KBM-7 (cell line): ENCODE results near the gene RGS1.
"Not testable (repeated sequence)": the region's sequence is repeated elsewhere in the genome, so short reads cannot be mapped to it uniquely, and the experiment has no call there.

Experiments used
- DNase-seq: peaks from one replicate; pipeline ENCODE4 v3.0.0-alpha.2; 2015
- in situ Hi-C: fragments of 300-500 bp; cut with MboI; formaldehyde crosslinking; loops from 2 replicates; pipeline ENCODE4 v1.14.3; 2020; ENCODE audit warnings: low sequenced_read_pairs, low pct_unique_long_range_greater_than_20kb, mixed read lengths

The RGS1 gene, protein sequence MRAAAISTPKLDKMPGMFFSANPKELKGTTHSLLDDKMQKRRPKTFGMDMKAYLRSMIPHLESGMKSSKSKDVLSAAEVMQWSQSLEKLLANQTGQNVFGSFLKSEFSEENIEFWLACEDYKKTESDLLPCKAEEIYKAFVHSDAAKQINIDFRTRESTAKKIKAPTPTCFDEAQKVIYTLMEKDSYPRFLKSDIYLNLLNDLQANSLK

GRCh38 chr1:192575499-192576189 is at the start of gene RGS1:
Gene RGS1 (plus strand): TSS chr1:192575773. CDS start chr1:192575793, 20 bp downstream.
- DNase-seq, result peak; percentile 82
- in situ Hi-C loops, result no loop called here

DNA sequence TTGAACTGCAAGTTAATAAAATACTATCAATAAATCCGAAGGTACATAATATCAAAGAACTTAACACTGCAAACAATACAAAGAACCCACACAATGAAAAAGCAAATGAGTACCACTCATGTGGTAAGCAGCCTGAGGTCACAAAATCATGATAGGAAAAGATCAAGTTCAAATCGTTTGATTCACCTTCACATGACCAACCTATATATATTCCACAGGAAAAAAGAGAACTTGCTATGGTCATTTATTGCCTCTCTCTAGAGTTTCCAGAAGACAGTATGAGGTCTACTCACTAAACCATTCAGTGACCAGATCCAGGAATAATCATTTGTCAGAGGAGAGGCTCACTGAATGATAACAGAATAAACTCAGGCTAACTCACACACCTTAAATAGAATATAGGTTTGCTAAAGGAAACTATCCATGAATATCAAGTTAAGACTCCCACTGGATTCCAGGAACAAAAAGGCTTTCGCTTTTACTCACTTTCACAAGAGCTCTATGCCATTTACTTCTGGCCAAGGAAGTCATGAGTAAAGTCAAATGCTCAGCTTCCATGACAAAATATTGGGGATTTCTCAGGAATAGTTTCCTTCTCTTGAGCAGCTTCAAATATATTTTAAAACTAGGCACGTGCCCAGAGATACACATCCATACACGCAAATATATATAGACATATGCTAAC is 48.3 kb upstream of the RGS1 start:
- in situ Hi-C loops, result no loop called here
- no peak for DNase-seq

- no peak for DNase-seq
- in situ Hi-C loops, result no loop called here
Measured at GRCh38 chr1:192527950-192528349, 47.6 kb upstream of the RGS1 start.

DNA sequence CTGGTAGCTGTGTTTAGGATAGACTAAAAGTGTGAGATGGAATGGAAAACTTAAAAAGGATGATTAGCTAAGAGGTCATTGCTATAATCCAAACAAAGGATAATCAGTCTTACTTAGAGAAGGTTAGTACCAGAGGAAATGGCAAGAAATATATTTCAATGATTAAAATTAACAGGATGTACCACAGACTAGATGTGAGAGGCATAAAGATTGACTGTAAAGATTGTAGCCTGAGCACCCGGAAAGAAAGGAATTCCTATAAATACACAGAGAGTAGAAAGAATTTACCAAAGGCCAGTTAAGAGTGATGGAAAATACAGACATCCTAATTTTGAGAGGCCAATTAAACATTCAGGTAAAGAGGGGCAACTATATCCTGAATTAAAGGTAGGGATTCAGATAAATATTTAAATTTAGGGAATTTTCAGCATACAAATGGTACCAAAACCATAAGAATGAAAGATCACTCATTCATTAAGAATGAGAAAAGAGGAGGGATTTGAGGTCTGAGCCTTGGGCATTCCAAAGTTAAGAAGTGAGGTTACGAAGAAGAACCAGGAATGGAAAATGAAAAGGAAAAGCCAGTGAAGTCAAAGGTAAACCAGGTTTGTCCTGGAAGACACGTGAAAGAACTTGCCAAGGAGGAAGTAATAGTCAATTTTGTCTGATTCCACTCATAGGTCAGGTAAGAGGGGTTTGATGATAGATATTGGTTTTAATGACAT is 46.4 kb upstream of the RGS1 start:
- DNase-seq, result no peak
- in situ Hi-C loops, result no loop called here

DNA sequence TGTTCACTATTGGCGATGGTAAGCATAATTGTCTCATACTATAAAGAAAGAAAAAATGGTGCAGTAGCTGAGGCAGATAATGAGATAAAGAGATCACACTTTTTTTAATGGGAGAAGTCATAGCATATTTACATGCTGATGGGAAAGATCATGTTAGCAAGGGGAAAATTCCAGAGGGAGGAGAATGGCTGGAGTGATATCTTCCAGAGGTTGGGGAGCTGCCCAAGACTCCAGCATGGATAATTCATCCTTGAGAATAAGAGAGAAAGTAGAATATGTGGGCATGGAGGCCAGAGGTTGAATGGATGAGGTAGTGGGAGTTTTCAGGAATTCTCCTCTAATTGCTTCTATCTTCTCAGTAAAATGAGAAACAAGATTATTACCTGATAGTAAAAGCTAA is 45.8 kb upstream of the RGS1 start:
- in situ Hi-C loops, result no loop called here
- no peak for DNase-seq

DNA sequence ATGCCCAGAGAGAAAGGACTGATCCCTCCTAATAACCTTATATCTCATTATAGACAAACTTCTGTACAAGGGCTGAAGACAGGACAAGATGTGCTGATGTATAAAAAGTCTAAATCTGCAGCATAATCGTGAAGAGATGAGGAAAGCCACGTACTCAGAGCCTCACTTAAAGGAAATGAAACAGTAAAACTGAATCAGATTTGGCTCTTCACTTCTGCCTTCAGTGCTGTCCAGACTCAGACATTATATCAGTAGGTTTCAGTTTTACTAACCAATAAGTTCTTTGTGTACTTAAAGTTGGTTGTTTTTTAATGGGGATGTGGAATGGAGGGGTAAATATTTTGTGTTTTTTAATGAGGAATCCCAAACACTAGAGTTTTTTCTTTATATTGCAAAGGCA is 45.3 kb upstream of the RGS1 start:
- DNase-seq, result no peak
- in situ Hi-C loops, result no loop called here

DNA sequence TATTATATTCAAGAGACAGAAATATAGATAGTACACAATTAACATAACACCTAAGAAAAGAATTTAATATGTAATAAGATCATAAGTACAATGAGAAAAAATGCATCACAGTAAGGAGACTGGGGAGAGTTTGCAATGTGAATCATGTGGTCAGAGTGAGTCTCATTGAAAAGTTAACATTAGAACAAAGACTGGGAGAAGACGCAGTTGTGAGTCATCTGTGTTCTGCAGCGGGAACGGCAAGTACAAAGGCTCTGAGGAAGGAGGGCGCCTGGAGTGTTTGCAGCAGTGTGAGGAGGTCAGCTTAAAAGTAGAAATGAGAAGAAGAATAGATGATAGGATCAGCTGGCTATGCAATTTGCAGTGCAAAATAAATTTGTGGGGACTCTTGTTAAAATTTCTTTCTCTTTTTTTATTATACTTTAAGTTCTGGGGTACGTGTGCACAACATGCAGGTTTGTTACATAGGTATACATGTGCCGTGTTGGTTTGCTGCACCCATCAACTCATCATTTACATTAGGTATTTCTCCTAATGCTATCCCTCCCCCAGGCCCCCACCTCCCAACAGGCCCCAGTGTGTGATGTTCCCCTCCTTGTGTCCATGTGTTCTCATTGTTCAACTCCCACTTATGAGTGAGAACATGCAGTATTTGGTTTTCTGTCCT is 44.4 kb upstream of the RGS1 start:
- DNase-seq, in situ Hi-C loops: not testable (repeated sequence)

DNA sequence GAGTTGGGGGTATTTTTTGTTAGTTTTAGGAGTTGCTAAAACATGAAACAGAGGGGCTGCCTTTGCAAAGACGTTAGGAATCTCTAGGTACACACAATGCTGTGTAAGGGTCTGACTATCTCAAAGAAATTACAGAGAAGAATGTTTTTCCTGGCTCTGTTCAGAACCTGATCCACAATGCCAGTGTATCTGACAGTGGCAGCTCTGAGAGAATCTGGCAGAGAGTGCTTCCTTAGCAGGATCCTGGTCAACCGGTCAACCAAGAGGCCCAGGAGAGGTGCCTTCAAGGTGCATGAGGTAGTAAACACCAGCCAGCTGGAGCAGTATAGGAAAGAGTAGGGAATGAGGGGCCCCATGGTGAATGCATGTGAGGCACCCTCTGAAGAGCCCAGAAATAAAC is 40.9 kb upstream of the RGS1 start:
- DNase-seq, result no peak
- in situ Hi-C loops, result no loop called here

DNA sequence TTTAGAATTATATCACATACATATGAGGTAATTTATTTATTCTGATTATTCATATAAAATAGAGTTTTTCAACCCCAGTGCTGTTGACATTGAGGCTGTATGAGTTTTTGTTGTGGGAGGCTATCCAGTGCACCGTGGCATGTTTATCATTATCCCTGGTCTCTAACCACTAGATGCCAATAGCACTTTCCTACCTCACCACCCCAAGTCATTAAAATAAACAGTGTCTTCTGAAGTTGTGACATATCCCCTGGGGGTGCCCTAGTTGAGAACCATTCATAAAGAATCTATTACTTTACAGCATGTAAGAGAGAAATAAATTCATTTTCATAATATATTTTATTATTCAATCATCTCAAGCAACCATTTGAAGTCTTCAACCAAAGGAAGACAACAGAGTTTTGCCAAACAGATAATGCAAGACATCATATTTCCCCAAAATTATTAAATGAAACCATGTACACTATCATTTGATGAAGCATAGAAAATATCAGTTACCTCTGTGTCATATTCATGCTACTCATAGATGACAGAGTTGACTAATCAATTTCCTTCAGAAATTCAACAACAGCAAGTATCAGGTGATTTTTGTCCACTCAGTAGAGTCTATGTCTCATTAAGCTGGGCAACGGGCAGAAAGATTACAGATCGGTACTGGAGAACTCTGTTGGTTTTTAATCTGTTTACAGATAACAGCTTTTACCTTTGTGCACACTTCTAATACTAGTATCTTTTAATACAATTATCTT is 39.5 kb upstream of the RGS1 start:
- DNase-seq, result no peak
- in situ Hi-C loops, result no loop called here

- DNase-seq, result no peak
- in situ Hi-C loops, result no loop called here
Measured at GRCh38 chr1:192538407-192539296, 36.9 kb upstream of the RGS1 start.

GRCh38 chr1:192539297-192540092 is 36.1 kb upstream of the RGS1 start:
- in situ Hi-C loops, result no loop called here
- DNase-seq, result no peak

GRCh38 chr1:192543445-192543844 is 32.1 kb upstream of the RGS1 start:
- in situ Hi-C loops, result no loop called here
- DNase-seq, result no peak

GRCh38 chr1:192545896-192546521 is 29.6 kb upstream of the RGS1 start:
- in situ Hi-C loops, result no loop called here
- DNase-seq, result peak; percentile 65

DNA sequence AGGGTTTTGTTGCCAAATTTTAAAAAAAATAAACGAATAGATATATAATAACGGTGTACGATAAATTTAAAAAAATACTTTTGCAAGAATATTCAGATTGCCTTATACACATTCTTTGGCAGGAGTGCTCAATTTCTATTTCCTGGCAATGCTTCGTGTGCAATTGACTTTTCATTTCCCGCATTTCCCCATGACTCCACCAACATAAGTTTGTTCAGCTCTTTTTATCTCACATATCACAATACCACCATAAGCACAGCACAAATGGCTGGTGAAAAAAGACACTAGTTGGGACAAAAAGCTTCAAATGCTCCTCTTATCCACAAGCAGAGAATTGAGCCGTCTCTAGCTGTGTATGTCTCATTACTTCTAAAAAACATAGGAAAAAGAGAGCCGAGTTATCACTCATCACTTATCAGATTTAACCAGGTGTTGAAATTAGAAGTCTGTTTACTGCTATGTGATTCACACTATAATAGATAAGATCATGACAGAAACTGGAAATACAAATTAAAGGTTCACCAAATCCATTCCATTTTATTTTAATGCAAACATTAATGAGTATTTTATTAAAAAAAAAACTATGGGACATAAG is 28.9 kb upstream of the RGS1 start:
- in situ Hi-C loops, result no loop called here
- DNase-seq, result no peak

GRCh38 chr1:192547501-192547900 is 28.1 kb upstream of the RGS1 start:
- in situ Hi-C loops, result no loop called here
- DNase-seq, result no peak

- in situ Hi-C loops, result no loop called here
- DNase-seq, result no peak
Measured at GRCh38 chr1:192549937-192550336, 25.6 kb upstream of the RGS1 start.
